ENCODE results near the gene GNG2. TPM values are rescaled to one million over a fixed set of nuclear protein-coding genes. Genes with fewer than 3 reads are reported as not detected.

Gene GNG2
- total RNA-seq, 4 donors from 2014 or later: 0.77 to 62.1 (median 10.3) TPM

GRCh38 chr14:51850651-51851050, 9.8 kb upstream of the GNG2 start:
- TF ChIP-seq POLR2A (IDR thresholded peaks at IDR 0.05) (no peak), CTCF (IDR thresholded peaks at IDR 0.05) (no peak)
- no peaks in the 10 kb centered on the region for H3K4me1 ChIP-seq
- no peak for DNase-seq
- no peaks in the 10 kb centered on the region for H3K36me3 ChIP-seq
- no peak overlapping the region for H3K27ac ChIP-seq
- intact Hi-C loops (cut with DNase I; ENCODE audit: low total_unique reads): no loop called here
- H3K27me3 ChIP-seq: no peaks in the 10 kb centered on the region
- H3K9me3 ChIP-seq: no peaks in the 10 kb centered on the region
- no peak overlapping the region for H3K4me3 ChIP-seq

- Histone ChIP-seq H3K27me3 (no peaks in the 10 kb centered on the region), H3K27ac (no peak overlapping the region), H3K9me3 (no peaks in the 10 kb centered on the region), H3K4me1 (no peaks in the 10 kb centered on the region), H3K4me3 (no peak overlapping the region), H3K36me3 (no peaks in the 10 kb centered on the region)
- TF ChIP-seq CTCF (IDR thresholded peaks at IDR 0.05) (no peak), POLR2A (IDR thresholded peaks at IDR 0.05) (no peak)
- no peak for DNase-seq
- intact Hi-C loops (cut with DNase I; ENCODE audit: low total_unique reads): no loop called here
These were observed 7.9 kb upstream of the GNG2 start for GRCh38 chr14:51852541-51852940.

- no peak overlapping the region for H3K27ac ChIP-seq
- no peak for DNase-seq
- TF ChIP-seq POLR2A (IDR thresholded peaks at IDR 0.05) (no peak), CTCF (IDR thresholded peaks at IDR 0.05) (no peak)
- intact Hi-C loops (cut with DNase I; ENCODE audit: low total_unique reads): no loop called here
- no peaks in the 10 kb centered on the region for H3K4me1 ChIP-seq
- no peaks in the 10 kb centered on the region for H3K27me3 ChIP-seq
- H3K4me3 ChIP-seq: no peak overlapping the region
- no peaks in the 10 kb centered on the region for H3K36me3 ChIP-seq
- no peaks in the 10 kb centered on the region for H3K9me3 ChIP-seq
These were observed 5.2 kb upstream of the GNG2 start for GRCh38 chr14:51855234-51855633.

GRCh38 chr14:51856792-51857296, 3.6 kb upstream of the GNG2 start:
- Histone ChIP-seq H3K36me3 (no peaks in the 10 kb centered on the region), H3K27ac (no peak overlapping the region), H3K4me3 (no peak overlapping the region), H3K9me3 (no peaks in the 10 kb centered on the region), H3K4me1 (no peaks in the 10 kb centered on the region), H3K27me3 (no peaks in the 10 kb centered on the region)
- no peak for TF ChIP-seq CTCF (IDR thresholded peaks at IDR 0.05)
- TF ChIP-seq POLR2A (IDR thresholded peaks at IDR 0.05): no peak
- intact Hi-C loops (cut with DNase I; ENCODE audit: low total_unique reads): no loop called here
- DNase-seq: no peak

GRCh38 chr14:51859131-51859530, 1.3 kb upstream of the GNG2 start:
- no peak overlapping the region for H3K4me3 ChIP-seq
- H3K27ac ChIP-seq: no peak overlapping the region
- no peaks in the 10 kb centered on the region for H3K36me3 ChIP-seq
- no peaks in the 10 kb centered on the region for H3K9me3 ChIP-seq
- no peak for DNase-seq
- intact Hi-C loops (cut with DNase I; ENCODE audit: low total_unique reads): no loop called here
- TF ChIP-seq CTCF (IDR thresholded peaks at IDR 0.05) (no peak), POLR2A (IDR thresholded peaks at IDR 0.05) (no peak)
- no peaks in the 10 kb centered on the region for H3K4me1 ChIP-seq
- H3K27me3 ChIP-seq: no peaks in the 10 kb centered on the region

Data from uterus (tissue), 4 donors.